ENCODE results near the gene PNPLA5.
"Not testable (repeated sequence)": the region's sequence is repeated elsewhere in the genome, so short reads cannot be mapped to it uniquely, and the experiment has no call there.

The PNPLA5 gene

DNA sequence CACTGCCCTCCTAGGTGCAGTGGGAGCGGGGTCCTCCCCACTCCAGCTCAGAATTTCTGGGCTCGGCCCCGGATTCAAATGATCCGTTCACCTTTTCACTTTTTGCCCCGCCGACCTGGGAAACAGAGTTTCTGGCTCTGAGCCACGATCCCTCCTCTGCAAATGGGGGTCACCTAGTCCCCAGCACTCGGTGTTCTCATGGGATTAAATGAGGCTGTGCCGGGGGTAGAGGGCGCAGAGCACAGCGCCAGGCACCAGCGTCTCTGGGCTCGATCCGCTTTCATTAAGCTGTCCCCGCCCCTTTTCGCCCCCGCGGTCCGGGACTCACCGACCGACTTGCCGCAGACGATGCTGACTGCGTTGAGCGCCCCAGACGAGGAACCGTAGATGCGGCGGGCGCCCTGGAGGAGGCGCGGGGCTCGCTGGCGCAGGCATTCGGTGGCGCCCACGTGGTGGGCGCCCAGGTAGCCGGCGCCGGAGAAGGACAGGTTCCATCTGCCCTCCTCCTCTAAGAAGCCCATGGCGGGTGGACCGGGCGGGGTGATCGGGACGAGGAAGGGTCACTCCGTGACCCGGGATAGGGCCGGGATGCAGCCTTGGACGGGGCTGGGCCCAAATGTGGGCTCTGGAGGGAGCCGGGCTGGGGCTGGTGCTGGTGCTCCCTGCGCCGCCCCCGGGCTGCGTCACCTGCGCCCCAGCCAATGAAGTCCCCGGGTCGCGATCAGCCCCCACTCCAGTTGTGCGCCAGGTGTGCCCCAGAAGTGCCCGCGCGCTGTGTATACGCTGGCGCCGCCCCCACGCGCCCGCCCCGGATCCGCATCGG lies at the start of gene PNPLA5:
PNPLA5 (minus strand) TSS at position 654 of the 823 bp plus-strand sequence; CDS start at position 521, 133 bp downstream.
- DNase-seq (ENCODE audit: low read depth in 1 of 2, low spot score in 1 of 2) = no peak

- DNase-seq (ENCODE audit: low read depth in 1 of 2, low spot score in 1 of 2) = no peak
Measured at GRCh38 chr22:43941449-43941848, 49.6 kb upstream of the PNPLA5 start.

- DNase-seq (ENCODE audit: low read depth in 1 of 2, low spot score in 1 of 2) = no peak
Measured at GRCh38 chr22:43931771-43932170, 40.0 kb upstream of the PNPLA5 start.

- DNase-seq (ENCODE audit: low read depth in 1 of 2, low spot score in 1 of 2) = no peak
Measured at GRCh38 chr22:43928908-43929307, 37.1 kb upstream of the PNPLA5 start.

DNA sequence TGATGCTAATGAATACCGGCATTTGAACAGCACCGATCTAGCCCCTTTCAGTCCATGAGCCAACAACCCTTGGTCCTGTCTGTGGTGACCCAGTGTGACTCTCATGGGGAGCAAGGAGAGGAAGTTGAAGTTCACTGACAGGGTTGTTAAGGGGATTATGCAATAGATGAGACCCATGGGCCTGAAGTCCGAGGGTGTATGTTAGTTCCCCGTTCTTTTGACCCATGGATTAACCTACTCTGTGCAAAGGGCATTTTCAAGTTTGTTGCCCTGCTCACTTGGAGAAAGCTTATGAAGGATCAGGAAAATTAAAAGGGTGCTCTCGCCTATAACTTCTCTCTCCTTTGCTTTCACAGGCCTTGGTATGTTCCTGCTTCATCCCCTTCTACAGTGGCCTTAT lies 36.7 kb upstream of the PNPLA5 start:
- DNase-seq (ENCODE audit: low read depth in 1 of 2, low spot score in 1 of 2) = no peak

DNA sequence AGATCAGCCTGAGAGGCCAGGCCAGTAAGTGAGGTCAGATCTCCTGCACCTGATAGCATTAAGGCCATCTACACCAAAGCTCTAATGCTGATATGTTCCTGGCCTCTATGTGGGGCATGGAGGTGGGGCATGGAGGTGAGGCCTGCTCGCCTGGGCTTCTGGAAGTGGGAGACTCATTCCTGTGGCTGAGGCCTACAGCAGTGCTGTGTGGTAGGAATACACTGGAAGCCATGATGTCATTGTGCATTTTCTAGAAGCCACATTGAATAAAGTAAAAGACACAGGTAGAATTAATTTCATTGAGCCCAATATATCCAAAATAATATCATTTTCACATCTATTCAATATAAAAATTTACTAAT lies 34.5 kb upstream of the PNPLA5 start:
- no peak for DNase-seq (ENCODE audit: low read depth in 1 of 2, low spot score in 1 of 2)

DNA sequence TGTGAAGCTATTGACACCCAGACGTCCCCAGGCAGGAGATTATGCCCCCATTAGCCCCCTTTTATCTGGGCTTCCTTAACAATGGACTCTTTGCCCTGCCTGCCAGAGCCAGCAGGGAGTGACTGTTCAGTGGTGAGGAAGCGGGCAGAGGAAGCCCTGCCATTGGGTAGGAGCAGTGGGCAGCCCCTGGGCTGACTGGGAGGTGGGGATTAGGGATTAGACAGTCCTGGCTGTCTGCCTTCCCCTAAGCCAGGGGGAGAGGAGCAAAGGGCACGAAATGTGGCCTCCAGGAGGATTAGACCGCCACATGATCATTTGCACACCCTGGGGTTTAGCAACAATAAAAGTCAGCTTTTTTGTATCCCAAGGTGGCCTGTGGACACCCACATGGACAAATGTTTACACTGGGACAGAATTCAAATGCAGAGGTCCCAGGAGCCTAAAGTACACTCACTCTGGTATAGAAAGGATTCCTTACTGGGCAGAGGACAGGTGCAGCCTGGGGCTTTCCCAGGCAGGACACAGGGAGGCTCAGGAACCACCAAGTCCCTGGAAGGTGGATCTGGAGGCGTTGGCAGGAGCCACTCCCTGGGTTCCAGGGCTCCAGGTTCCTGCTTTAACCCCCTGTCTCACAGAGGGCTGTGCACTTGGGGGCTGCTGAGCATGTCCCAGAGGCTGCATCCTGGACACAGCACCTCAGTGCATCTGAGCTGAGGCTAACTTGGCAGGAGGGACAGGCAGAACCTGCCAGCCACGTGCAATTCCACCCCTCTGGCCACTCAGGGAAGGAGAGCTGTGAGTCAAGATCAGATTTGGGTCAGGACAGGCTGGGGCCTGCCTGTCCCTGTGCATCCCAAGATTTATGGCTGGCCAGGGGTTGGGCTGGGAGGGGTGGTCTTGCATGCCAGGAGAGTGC lies 33.9 kb upstream of the PNPLA5 start:
- no peak for DNase-seq (ENCODE audit: low read depth in 1 of 2, low spot score in 1 of 2)

- DNase-seq (ENCODE audit: low read depth in 1 of 2, low spot score in 1 of 2) = no peak
Measured at GRCh38 chr22:43924877-43925276, 33.1 kb upstream of the PNPLA5 start.

DNA sequence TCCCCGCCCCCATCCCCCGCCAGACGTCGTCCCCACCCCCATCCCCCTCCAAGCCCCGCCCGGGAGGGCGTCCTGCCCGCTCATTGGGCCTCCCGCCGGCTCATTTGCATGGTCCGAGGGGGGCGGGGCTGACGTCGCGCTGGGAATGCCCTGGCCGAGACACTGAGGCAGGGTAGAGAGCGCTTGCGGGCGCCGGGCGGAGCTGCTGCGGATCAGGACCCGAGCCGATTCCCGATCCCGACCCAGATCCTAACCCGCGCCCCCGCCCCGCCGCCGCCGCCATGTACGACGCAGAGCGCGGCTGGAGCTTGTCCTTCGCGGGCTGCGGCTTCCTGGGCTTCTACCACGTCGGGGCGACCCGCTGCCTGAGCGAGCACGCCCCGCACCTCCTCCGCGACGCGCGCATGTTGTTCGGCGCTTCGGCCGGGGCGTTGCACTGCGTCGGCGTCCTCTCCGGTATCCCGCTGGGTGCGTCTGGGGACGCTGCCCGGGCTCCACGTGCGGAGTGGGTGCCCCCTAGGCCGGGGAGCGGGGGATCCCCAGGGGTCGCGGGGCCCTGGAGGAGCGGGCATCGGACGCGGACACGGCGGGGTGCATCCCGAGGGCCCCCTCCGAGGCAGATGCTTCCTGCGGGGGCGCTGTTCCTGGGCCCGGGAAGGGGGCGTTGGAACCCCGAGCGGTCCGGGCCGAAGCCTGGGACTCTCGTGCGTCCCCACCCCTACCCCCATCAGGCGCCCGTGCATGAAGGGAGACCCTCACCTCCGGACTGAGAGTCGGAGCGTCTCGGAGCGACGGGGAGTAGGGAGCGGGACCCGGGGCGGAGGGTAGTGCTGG lies 32.0 kb upstream of the PNPLA5 start, which contains the start of gene PNPLA3:
PNPLA3 (plus strand) TSS at position 175 of the 834 bp plus-strand sequence; CDS start at position 282, 107 bp downstream.
- DNase-seq (ENCODE audit: low read depth in 1 of 2, low spot score in 1 of 2) = peak; percentile 57 to 71

- no peak for DNase-seq (ENCODE audit: low read depth in 1 of 2, low spot score in 1 of 2)
Measured at GRCh38 chr22:43923191-43923590, 31.4 kb upstream of the PNPLA5 start.

DNA sequence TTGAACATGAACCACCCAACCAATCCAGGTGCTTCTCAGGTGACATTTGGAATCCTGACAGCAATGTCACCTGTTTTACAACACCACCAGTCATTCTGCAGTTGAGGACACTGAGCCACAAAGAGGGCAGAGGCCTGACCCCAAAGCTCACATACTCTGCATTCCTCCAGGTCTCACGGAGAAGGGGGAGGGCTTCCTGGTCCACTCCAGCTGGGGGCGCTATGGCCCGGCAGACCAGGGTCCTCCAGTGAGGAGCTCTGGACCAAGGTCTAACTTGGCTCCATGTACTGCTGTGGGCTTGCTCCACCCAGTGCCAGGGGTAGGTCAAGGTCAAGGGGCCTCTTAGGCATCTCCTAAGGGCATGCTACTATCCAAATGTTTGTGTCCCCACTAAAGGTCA lies 30.3 kb upstream of the PNPLA5 start:
- no peak for DNase-seq (ENCODE audit: low read depth in 1 of 2, low spot score in 1 of 2)

DNA sequence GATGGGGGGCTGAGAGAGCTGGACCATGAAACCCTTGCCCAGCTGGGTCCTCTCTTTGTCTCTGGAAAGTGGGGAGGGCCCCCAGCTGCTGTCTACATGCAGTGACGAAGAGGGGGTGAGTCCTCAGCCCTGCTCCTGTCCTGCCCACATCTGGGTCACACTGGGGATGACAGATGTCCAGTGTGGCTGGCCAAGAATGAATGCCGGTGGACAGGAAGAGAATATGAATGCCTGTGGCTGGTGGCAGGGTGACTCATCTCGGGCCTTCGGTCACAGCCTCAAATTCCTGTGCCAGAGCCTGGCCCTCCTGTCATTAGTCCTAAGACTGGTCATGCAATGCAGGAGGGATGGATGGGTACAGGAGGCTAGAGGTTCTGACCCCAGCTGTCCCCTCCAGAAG lies 29.6 kb upstream of the PNPLA5 start:
- no peak for DNase-seq (ENCODE audit: low read depth in 1 of 2, low spot score in 1 of 2)

- DNase-seq (ENCODE audit: low read depth in 1 of 2, low spot score in 1 of 2) = no peak
Measured at GRCh38 chr22:43919106-43919973, 27.5 kb upstream of the PNPLA5 start.

GRCh38 chr22:43917521-43917920 lies 25.7 kb upstream of the PNPLA5 start:
- no peak for DNase-seq (ENCODE audit: low read depth in 1 of 2, low spot score in 1 of 2)

DNA sequence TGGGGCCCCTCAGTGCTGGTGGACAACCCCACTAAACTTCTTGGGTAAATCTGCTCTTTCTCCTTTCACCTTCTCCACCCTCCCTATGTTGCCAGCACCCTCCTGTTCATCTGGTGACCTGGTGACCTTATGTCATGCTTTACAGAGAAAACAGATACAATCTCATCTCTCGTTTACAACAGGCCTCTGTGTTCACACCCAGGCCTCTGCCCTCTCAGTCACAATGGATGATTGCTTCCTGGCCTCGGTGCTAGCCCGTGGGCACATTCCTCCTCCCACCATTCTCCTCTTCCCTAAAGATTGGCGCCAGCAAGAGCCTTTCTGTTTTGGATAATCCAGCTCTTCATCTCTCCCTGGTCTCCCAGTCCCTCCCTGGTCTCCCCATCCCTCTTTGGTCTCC lies 19.5 kb upstream of the PNPLA5 start:
- DNase-seq (ENCODE audit: low read depth in 1 of 2, low spot score in 1 of 2) = no peak

DNA sequence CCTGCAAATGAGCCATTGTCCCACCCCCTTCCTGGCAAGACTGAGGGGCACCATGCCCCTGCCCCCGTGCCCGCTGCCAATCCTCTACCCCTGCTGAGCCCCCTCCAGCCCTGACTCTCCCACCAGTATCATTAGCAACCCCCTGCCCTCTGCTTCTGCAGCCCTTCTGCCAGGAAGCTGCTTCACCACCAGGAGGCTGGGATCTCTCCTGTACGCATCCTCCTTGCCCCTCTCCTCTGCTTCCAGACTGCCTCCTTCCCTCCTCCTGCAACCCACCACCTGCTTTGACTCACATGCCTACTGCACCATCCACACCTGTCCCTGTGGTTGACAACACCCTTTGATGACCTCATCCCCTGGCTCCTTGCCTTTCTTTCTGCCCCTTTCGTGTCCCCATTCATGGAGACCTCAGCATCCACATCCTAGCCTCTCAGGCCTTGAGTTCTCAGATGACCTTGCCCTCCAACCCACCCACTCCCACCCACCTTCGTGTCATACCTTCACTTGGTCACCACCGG lies 18.4 kb upstream of the PNPLA5 start:
- DNase-seq (ENCODE audit: low read depth in 1 of 2, low spot score in 1 of 2) = no peak

DNA sequence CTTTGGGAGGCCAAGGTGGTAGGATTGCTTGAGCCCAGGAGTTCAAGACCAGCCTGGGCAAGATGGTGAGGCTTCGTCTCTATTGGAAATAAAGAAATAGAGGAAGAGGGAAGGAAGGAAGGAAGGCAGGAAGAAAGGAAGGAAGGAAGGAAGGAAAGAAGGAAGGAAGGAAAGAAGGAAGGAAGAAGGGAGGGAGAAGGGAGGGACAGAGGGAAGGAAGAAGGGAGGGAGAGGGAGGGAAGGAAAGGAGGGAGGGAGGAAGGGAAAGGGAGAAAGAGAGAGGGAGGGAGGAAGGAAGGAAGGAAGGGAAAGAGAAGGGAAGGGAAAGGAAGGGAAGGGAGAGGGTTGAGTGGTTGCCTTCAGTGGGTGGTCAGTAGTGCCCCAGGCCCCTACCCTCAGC lies 17.9 kb upstream of the PNPLA5 start:
- DNase-seq (ENCODE audit: low read depth in 1 of 2, low spot score in 1 of 2) = no peak

DNA sequence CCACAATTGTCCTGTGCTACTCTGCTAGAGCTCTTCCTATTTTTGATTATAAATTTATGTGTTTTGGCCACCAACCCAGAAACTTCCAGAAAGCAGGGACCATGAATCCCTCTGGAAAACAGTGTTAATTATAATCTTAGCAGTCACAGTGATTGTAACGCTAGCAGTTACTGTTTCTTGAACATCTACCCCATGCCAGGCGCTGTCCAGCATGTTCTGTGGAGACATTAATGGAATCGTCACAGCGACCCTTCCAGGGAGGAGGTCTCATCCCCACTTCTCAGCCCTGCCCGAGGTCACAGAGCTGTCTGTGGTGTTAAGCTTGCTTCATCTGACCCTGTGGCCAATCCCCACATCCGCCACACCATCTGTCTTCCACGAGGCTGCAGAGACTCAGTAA lies 13.9 kb upstream of the PNPLA5 start:
- DNase-seq (ENCODE audit: low read depth in 1 of 2, low spot score in 1 of 2) = no peak

- DNase-seq (ENCODE audit: low read depth in 1 of 2, low spot score in 1 of 2) = not testable (repeated sequence)
Measured at GRCh38 chr22:43904412-43904811, 12.6 kb upstream of the PNPLA5 start.

GRCh38 chr22:43903033-43903432 lies 11.2 kb upstream of the PNPLA5 start:
- not testable (repeated sequence) for DNase-seq (ENCODE audit: low read depth in 1 of 2, low spot score in 1 of 2)
